Prostate gland (tissue), 2 donors: ENCODE data around the gene GLRA2. TPM values are rescaled to one million over a fixed set of nuclear protein-coding genes. Genes with fewer than 3 reads are reported as not detected.
"Not testable (repeated sequence)": the region's sequence is repeated elsewhere in the genome, so short reads cannot be mapped to it uniquely, and the experiment has no call there.

Source experiments
- DNase-seq: peaks from one replicate; pipeline ENCODE4 v3.0.0-alpha.2; 2019; ENCODE audit warnings: low spot score
- H3K27ac ChIP-seq, 2 donors: fragments of 200-600 bp; sonication (generic); 2 replicates each; pipeline ENCODE4 v1.5.1; 2017 to 2019
- H3K27me3 ChIP-seq: fragments of 200-600 bp; sonication (generic); replicated peaks from 2 replicates; pipeline ENCODE4 v1.5.1; 2019; ENCODE audit not compliant: insufficient read depth
- H3K36me3 ChIP-seq, 2 donors: fragments of 200-600 bp; sonication (generic); 1 replicate in 1 of 2; 2 replicates in 1 of 2; pipeline versions ENCODE4 v1.5.1 to v1.8.1; 2017 to 2019
- H3K4me1 ChIP-seq: fragments of 200-600 bp; sonication (generic); replicated peaks from 2 replicates; pipeline ENCODE4 v1.5.1; 2019
- H3K4me3 ChIP-seq, 2 donors: fragments of 200-600 bp; sonication (generic); 2 replicates each; pipeline ENCODE4 v1.5.1; 2017 to 2019
- H3K9me3 ChIP-seq: fragments of 200-600 bp; sonication (generic); 2 replicates; pipeline ENCODE4 v1.5.1; 2017
- POLR2A ChIP-seq: fragments of 450-650 bp; IDR thresholded peaks from one replicate; pipeline ENCODE4 v1.6.1; 2016; ENCODE audit warnings: antibody characterized with exemption, mild to moderate bottlenecking
- POLR2AphosphoS5 ChIP-seq: sonication (generic); formaldehyde crosslinking; IDR thresholded peaks from one replicate; pipeline ENCODE4 v1.6.1; 2017; ENCODE audit warnings: antibody characterized with exemption
- WGBS: methylation state at CpG from one replicate; pipeline ENCODE4 v1.1.5; 2018; 5-methylcytosine and 5-hydroxymethylcytosine counted together
- intact Hi-C: fragments of 100-400 bp; cut with DNase I; formaldehyde crosslinking; loops from one replicate; pipeline ENCODE4 v1.14.2; 2022
- total RNA-seq, 2 donors: library from RNA; depleted of rRNA; stranded (reverse); fragments of >200 nt; gene quantifications; one replicate each; pipeline ENCODE4 v1.1.0, GENCODE V29; 2016
- TF ChIP-seq, protein P1 (sequence below), 4 experiments: fragments of 200-600 bp in 2 of 4; fragments of 450-650 bp in 2 of 4; sonication (generic) in 2 of 4; IDR thresholded peaks; 1 replicate in 3 of 4; 2 replicates in 1 of 4; pipeline ENCODE4 v1.5.1; 2016 to 2019; ENCODE audit warnings: antibody characterized with exemption in 4 of 4, mild to moderate bottlenecking in 2 of 4, moderate library complexity in 2 of 4

Gene GLRA2
- total RNA-seq, 2 donors from 2014 or later: not detected

DNA sequence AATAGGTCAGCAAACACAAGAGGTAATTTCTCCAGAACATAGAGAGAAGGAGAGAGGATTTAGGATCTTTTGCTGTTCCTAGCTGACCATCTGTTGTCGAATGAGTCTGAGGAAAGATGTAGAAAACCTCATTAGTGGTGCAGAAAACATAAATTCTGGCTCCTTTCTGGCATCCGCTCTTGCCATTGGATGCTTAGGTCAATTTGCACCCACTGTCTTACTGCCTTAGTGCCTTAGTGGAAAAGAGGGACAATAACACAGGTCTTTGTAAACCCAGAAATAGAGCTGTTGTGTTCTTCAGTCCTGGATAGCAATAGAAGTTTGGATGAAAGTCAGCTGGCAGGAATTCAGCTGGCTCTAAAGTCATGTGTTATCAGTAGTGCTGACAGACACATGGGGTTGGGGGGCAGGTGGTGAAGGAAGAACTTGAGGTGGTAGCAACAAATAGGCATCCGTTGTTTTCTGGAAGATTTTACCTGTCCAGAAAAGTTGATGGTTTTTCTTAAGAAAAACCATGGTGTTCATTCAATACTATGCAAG lies 78.2 kb downstream of the GLRA2 start:
- intact Hi-C loops: no loop called here
- H3K27me3 ChIP-seq: no peaks in the 10 kb centered on the region

DNA sequence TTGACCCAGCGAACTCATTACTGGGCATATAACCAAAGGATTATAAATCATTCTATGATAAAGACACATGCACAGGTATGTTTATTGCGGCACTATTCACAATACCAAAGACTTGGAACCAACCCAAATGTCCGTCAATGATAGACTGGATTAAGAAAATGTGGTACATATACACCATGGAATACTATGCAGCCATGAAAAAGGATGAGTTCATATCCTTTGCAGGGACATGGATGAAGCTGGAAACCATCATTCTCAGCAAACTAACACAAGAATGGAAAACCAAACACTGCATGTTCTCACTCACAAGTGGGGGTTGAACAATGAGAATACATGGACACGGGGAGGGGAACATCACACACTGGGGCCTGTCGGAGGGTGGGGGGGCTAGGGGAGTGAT lies 83.1 kb downstream of the GLRA2 start:
- intact Hi-C loops, H3K36me3 ChIP-seq, H3K4me1 ChIP-seq, DNase-seq, H3K4me3 ChIP-seq, H3K27ac ChIP-seq, H3K9me3 ChIP-seq, H3K27me3 ChIP-seq: not testable (repeated sequence)
- 95% methylated on average over 5 of the region's 5 CpGs for WGBS

More for the DNA sequence above, 78.2 kb downstream of the GLRA2 start:
- no peaks in the 10 kb centered on the region for H3K9me3 ChIP-seq
- no peaks in the 10 kb centered on the region for H3K36me3 ChIP-seq
- TF ChIP-seq POLR2AphosphoS5: no peak
- TF ChIP-seq POLR2A: no peak
- TF ChIP-seq, protein P1, sequence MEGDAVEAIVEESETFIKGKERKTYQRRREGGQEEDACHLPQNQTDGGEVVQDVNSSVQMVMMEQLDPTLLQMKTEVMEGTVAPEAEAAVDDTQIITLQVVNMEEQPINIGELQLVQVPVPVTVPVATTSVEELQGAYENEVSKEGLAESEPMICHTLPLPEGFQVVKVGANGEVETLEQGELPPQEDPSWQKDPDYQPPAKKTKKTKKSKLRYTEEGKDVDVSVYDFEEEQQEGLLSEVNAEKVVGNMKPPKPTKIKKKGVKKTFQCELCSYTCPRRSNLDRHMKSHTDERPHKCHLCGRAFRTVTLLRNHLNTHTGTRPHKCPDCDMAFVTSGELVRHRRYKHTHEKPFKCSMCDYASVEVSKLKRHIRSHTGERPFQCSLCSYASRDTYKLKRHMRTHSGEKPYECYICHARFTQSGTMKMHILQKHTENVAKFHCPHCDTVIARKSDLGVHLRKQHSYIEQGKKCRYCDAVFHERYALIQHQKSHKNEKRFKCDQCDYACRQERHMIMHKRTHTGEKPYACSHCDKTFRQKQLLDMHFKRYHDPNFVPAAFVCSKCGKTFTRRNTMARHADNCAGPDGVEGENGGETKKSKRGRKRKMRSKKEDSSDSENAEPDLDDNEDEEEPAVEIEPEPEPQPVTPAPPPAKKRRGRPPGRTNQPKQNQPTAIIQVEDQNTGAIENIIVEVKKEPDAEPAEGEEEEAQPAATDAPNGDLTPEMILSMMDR (IDR thresholded peaks at IDR 0.05): no peak
- H3K4me3 ChIP-seq: no peak overlapping the region
- 93% methylated on average over 3 of the region's 3 CpGs for WGBS
- no peaks in the 10 kb centered on the region for H3K4me1 ChIP-seq
- no peak for DNase-seq
- no peak overlapping the region for H3K27ac ChIP-seq

DNA sequence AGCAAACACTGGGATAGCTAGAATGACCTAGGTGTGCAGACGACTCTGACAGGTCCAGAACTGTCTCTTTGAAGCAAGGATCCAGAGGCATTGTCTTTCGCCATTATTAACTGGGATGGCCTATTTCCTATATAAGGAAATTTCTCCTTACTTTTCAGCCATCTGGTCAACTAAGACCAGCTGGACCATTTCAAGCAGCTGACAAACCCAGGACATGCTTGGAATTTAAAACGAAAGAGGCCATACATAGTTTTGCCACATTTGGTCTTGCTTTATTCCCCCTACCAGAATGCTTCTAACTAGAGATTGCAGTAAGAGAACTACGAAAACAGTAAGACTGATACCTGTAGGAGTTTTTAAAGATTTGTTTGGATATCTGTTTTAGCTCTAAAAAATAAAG lies 87.0 kb downstream of the GLRA2 start:
- Histone ChIP-seq H3K4me3 (no peak overlapping the region), H3K9me3 (no peaks in the 10 kb centered on the region), H3K27me3 (no peaks in the 10 kb centered on the region), H3K36me3 (no peaks in the 10 kb centered on the region), H3K27ac (no peak overlapping the region), H3K4me1 (no peaks in the 10 kb centered on the region)
- intact Hi-C loops: no loop called here
- 40% methylated on average over 4 of the region's 4 CpGs for WGBS
- no peak for DNase-seq
- TF ChIP-seq POLR2A: no peak

DNA sequence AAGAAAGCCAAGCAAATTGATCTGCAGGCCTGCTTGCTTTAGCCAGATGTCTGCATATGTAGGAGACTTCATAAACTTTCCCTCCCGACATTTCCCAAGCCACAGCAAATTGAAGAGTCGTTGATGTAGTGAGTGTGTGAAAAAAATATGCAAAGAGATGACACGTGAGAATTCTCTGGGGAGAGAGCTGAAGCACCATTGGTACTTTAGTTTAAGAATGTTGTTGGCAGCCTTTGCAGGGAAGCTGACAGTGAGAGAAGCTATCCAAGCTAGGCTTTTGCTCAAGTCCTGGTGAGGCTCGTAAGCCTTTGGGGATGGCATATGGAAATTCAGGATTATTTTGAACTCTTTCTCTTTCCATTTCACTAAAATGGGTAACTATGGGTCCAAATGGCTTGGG lies 87.5 kb downstream of the GLRA2 start:
- intact Hi-C loops: no loop called here
- no peak overlapping the region for H3K27ac ChIP-seq
- no peaks in the 10 kb centered on the region for H3K27me3 ChIP-seq
- TF ChIP-seq, protein P1 (IDR thresholded peaks at IDR 0.05): no peak
- H3K36me3 ChIP-seq: no peaks in the 10 kb centered on the region
- H3K4me1 ChIP-seq: no peaks in the 10 kb centered on the region
- no peak for DNase-seq
- H3K4me3 ChIP-seq: no peak overlapping the region
- 63% methylated on average over 4 of the region's 4 CpGs for WGBS
- no peaks in the 10 kb centered on the region for H3K9me3 ChIP-seq

DNA sequence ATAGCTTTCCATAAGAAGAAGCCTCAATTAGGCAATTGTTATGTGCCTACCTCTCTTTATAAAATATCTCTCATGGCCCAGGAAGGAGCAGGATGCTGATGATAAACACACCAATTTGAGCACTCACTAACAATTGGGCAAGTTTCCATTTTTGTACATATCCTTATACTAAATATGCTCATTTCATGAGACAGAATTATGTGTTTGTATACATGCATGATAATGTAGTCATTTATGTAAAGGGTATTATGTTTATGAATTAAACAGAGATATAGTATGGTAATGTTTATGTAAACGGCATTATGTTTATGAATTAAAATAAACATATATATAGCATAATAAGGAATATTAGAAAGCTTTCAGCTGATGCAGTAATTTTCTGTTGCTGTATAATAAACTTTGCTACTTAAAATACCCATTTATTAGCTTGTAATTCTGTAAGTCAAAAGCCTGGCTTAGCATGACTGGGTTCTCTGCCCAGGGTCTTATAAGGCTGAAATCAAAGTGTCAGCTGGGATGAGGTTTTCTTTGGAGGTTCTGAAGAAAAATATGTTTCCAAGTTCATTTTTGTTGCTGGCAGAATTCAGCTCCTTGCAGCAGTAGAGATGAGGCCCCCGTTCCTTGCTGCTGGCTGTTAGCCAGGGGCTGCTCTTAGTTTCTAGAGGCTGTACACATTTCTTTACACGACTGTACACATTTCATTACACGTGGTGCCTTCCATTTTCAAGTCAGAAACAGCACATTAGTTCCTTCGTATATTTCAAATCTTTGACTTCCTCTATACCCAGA lies 89.0 kb downstream of the GLRA2 start:
- no peak for DNase-seq
- TF ChIP-seq, protein P1 (IDR thresholded peaks at IDR 0.05): no peak
- TF ChIP-seq POLR2AphosphoS5 (no peak), POLR2A (no peak)
- WGBS: 5% methylated on average over 5 of the region's 5 CpGs
- H3K4me1 ChIP-seq: no peaks in the 10 kb centered on the region
- H3K36me3 ChIP-seq: no peaks in the 10 kb centered on the region
- no peaks in the 10 kb centered on the region for H3K9me3 ChIP-seq
- H3K4me3 ChIP-seq: no peak overlapping the region
- intact Hi-C loops: no loop called here
- no peak overlapping the region for H3K27ac ChIP-seq
- H3K27me3 ChIP-seq: no peaks in the 10 kb centered on the region

DNA sequence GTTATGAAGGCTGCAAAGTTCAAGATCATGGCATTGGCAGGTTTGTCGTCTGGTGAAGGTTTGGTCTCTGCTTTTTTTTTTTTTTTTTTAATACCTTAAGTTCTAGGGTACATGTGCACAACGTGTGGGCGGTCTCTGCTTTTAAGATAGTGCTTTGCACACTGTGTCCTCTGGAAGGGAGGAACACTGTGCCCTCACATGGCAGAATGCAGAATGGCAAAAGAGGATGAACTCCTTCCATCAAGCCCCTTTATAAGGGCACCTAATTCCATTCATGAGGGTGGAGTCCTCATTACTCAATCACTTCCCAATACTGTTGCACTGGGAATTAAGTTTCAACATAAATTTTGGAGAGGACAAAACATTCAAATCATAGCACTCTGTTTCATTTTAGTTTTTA lies 101.4 kb downstream of the GLRA2 start:
- Histone ChIP-seq H3K9me3 (no peaks in the 10 kb centered on the region), H3K4me3 (no peak overlapping the region), H3K4me1 (no peaks in the 10 kb centered on the region), H3K36me3 (no peaks in the 10 kb centered on the region), H3K27ac (no peak overlapping the region), H3K27me3 (no peaks in the 10 kb centered on the region)
- DNase-seq: no peak
- 35% methylated on average over 3 of the region's 3 CpGs for WGBS
- intact Hi-C loops: no loop called here
- TF ChIP-seq POLR2A: no peak
- TF ChIP-seq, protein P1 (IDR thresholded peaks at IDR 0.05): no peak
- TF ChIP-seq POLR2AphosphoS5: no peak
